ENCODE results near the gene APOB. TPM values are rescaled to one million over a fixed set of nuclear protein-coding genes. Genes with fewer than 3 reads are reported as not detected.

APOB gene
- total RNA-seq, 3 donors from 2014 or later: 3.2 to 5.6 (median 4.3) TPM

DNA sequence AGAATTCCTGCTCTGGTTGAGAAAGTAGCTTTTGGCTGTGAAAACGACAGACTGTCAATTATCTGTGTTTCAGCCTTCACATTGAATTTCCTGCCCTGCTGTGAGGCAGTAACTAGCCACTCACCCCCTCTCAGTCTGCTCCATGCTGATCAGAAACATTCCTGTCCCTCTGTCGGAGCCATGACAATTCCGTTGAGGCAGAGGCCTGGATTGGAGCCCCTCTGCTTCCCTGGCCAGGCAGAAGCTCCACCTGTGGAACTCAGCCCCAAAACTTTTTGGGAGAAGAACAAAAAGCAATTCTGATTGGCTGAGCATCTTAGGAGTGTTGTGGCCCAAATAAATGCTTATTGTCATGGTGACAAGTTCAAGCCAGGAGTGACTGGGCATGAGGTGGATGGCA lies 60.0 kb downstream of the APOB start:
- Histone ChIP-seq H3K9me3 (no peaks in the 10 kb centered on the region), H3K4me1 (no peaks in the 10 kb centered on the region), H3K27me3 (no peaks in the 10 kb centered on the region), H3K36me3 (no peaks in the 10 kb centered on the region), H3K27ac (no peak overlapping the region), H3K4me3 (no peak overlapping the region)
- no peak for DNase-seq (ENCODE audit: low spot score in 2 of 2)
- intact Hi-C loops (cut with DNase I; ENCODE audit: low total_unique reads): no loop called here
- no peak for TF ChIP-seq CTCF (IDR thresholded peaks at IDR 0.05)
- TF ChIP-seq POLR2A (IDR thresholded peaks at IDR 0.05): no peak
- no peak for TF ChIP-seq POLR2AphosphoS5 (IDR thresholded peaks at IDR 0.05)

- TF ChIP-seq POLR2AphosphoS5 (IDR thresholded peaks at IDR 0.05) (no peak), CTCF (IDR thresholded peaks at IDR 0.05) (no peak), POLR2A (IDR thresholded peaks at IDR 0.05) (no peak)
- Histone ChIP-seq H3K4me3 (no peak overlapping the region), H3K27me3 (no peaks in the 10 kb centered on the region), H3K36me3 (no peaks in the 10 kb centered on the region), H3K4me1 (no peaks in the 10 kb centered on the region), H3K27ac (no peak overlapping the region), H3K9me3 (no peaks in the 10 kb centered on the region)
- intact Hi-C loops (cut with DNase I; ENCODE audit: low total_unique reads): no loop called here
- no peak for DNase-seq (ENCODE audit: low spot score in 2 of 2)
These were observed 61.0 kb downstream of the APOB start for GRCh38 chr2:20982861-20983260.

DNA sequence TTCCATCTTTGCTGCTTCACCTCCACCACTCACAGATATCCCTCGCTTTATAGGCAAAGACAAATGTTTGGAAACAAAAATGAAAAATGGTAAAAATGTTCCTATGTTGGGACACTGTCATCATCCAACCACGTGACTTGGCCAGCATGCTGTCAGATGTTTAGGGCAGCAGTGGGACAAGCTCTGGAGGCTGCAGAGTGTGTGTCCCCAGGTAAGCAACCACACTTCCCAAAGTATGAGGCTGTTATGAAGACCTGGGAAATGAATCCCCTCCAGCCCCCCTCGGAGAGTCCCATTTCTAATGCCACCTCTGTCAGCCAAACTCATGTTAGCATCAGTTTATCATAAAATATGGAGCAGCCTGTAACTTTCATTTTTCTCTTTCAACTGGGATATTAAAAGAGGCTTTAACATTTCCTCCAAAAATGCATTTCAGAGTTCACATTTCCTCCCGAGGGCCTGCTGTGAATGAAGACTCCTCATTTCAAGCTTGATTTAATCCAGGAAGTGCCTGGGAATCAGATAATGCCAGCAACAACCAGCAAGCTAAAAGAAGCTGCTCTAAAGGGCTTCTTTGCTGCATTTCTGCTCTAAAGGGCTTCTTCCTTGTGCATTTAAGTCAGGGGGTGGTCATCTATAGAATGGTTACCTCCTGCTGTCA lies 66.2 kb downstream of the APOB start:
- no peaks in the 10 kb centered on the region for H3K4me1 ChIP-seq
- TF ChIP-seq POLR2AphosphoS5 (IDR thresholded peaks at IDR 0.05) (no peak), CTCF (IDR thresholded peaks at IDR 0.05) (no peak), POLR2A (IDR thresholded peaks at IDR 0.05) (no peak)
- no peaks in the 10 kb centered on the region for H3K27me3 ChIP-seq
- H3K27ac ChIP-seq: no peak overlapping the region
- intact Hi-C loops (cut with DNase I; ENCODE audit: low total_unique reads): no loop called here
- no peaks in the 10 kb centered on the region for H3K9me3 ChIP-seq
- H3K4me3 ChIP-seq: no peak overlapping the region
- DNase-seq (ENCODE audit: low spot score in 2 of 2): no peak
- H3K36me3 ChIP-seq: no peaks in the 10 kb centered on the region

DNA sequence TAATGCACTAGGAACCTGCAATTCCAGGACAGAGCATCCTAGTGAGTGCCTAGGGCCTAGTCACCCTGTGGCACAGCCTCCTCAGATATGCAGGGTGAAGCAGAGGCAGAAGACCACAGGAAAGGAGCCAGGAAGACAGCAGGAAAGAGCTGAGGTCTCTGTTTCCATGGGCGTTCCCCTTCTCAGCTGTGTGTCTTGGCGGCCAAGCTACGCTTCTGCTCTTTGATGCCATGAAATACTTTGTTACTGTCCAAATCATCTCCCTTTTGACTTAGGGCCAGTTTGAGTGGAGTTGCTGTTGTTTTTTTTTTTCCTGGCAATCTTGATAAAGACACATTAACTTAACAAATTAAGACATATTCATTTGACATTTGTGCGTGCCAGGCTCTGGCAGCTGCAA lies 67.3 kb downstream of the APOB start:
- Histone ChIP-seq H3K9me3 (no peaks in the 10 kb centered on the region), H3K36me3 (no peaks in the 10 kb centered on the region), H3K27ac (no peak overlapping the region), H3K4me1 (no peaks in the 10 kb centered on the region), H3K27me3 (no peaks in the 10 kb centered on the region), H3K4me3 (no peak overlapping the region)
- no peak for DNase-seq (ENCODE audit: low spot score in 2 of 2)
- intact Hi-C loops (cut with DNase I; ENCODE audit: low total_unique reads): no loop called here
- no peak for TF ChIP-seq CTCF (IDR thresholded peaks at IDR 0.05)
- TF ChIP-seq POLR2A (IDR thresholded peaks at IDR 0.05): no peak
- TF ChIP-seq POLR2AphosphoS5 (IDR thresholded peaks at IDR 0.05): no peak

- no peaks in the 10 kb centered on the region for H3K36me3 ChIP-seq
- intact Hi-C loops (cut with DNase I; ENCODE audit: low total_unique reads): no loop called here
- TF ChIP-seq POLR2A (IDR thresholded peaks at IDR 0.05) (no peak), POLR2AphosphoS5 (IDR thresholded peaks at IDR 0.05) (no peak), CTCF (IDR thresholded peaks at IDR 0.05) (no peak)
- no peak overlapping the region for H3K4me3 ChIP-seq
- H3K27ac ChIP-seq: peak overlapping the region; percentile 34 to 57
- H3K4me1 ChIP-seq: no peaks in the 10 kb centered on the region
- no peaks in the 10 kb centered on the region for H3K27me3 ChIP-seq
- DNase-seq (ENCODE audit: low spot score in 2 of 2): no peak
- H3K9me3 ChIP-seq: no peaks in the 10 kb centered on the region
These were observed 70.9 kb downstream of the APOB start for GRCh38 chr2:20972792-20973565.

All from breast epithelium (tissue), 4 donors.